ENCODE data around the gene CYREN.
A peak's percentile ranks its signal among the peaks of the same experiment; 100 is the strongest.

The CYREN gene

DNA sequence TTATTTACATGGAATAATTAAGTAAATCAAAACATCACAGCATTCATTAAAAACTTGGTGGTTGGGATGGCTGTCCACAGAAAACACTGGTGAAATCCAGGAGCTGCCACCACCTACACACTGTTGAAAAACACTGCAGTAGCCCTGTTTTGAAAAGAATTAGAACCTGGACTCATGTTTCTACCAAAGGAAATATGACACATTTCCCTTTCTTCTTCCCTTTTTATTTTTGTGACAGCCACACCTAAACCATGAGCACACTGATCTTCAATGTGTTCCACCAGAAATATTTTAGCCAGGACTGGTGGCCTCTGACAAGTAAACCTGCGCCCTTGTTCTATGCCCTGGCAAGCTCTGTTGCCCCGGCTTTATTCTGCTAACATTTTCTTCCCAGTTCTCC is 19.4 kb downstream of the CYREN start:
- no peak overlapping the region for H3K4me2 ChIP-seq (ENCODE audit: low read length)
- no peak overlapping the region for H4K91ac ChIP-seq (ENCODE audit: low read depth, low read length)
- no peaks in the 10 kb centered on the region for H3K27me3 ChIP-seq (ENCODE audit: insufficient read depth, low read length)
- H3K4ac ChIP-seq (ENCODE audit: low read depth, low read length) = no peak overlapping the region
- H3K79me2 ChIP-seq (ENCODE audit: control insufficient read depth, insufficient read depth, low read length, poor library complexity) = no peaks in the 10 kb centered on the region
- WGBS (ENCODE audit: extremely low coverage, insufficient coverage, insufficient read length) = no CpG with 5 or more reads among the region's 2 CpGs
- H4K8ac ChIP-seq (ENCODE audit: low read depth, low read length) = no peak overlapping the region
- no peak overlapping the region for H3K23ac ChIP-seq (ENCODE audit: low read length)
- H3K9ac ChIP-seq (ENCODE audit: low read length) = no peak overlapping the region
- H2BK12ac ChIP-seq (ENCODE audit: low read length) = no peak overlapping the region
- no peak overlapping the region for H2AFZ ChIP-seq (ENCODE audit: insufficient read depth, low read length, poor library complexity)
- H2AK5ac ChIP-seq (ENCODE audit: low read length) = no peak overlapping the region
- H3K9me3 ChIP-seq (ENCODE audit: insufficient read depth, low read depth, low read length) = no peaks in the 10 kb centered on the region
- no peak overlapping the region for H3K18ac ChIP-seq (ENCODE audit: low read length)
- DNase-seq = no peak
- no peak overlapping the region for H2BK5ac ChIP-seq (ENCODE audit: low read depth, low read length, poor library complexity)
- no peaks in the 10 kb centered on the region for H3K36me3 ChIP-seq (ENCODE audit: control insufficient read depth in 1 of 2, insufficient read depth in 2 of 2, low read length in 2 of 2)
- no peaks in the 10 kb centered on the region for H3K4me1 ChIP-seq (ENCODE audit: control insufficient read depth in 1 of 2, insufficient read depth in 2 of 2, low read length in 2 of 2)
- no peak overlapping the region for H3K27ac ChIP-seq (ENCODE audit: low read depth, low read length)
- H3K14ac ChIP-seq (ENCODE audit: low read length) = no peak overlapping the region
- H3K4me3 ChIP-seq (ENCODE audit: low read depth, low read length) = no peak overlapping the region
- no peak overlapping the region for H2BK120ac ChIP-seq (ENCODE audit: insufficient read depth, low read length, poor library complexity)
- H4K12ac ChIP-seq (ENCODE audit: low read depth, low read length) = no peak overlapping the region
- no peaks in the 10 kb centered on the region for H3K79me1 ChIP-seq (ENCODE audit: low read length)

- Histone ChIP-seq H3K9ac (ENCODE audit: low read length) (peak overlapping the region; percentile 33), H2BK5ac (ENCODE audit: low read depth, low read length, poor library complexity) (peak overlapping the region; percentile 40)
Observed at GRCh38 chr7:135150072-135150782, 20.3 kb downstream of the CYREN start.

DNA sequence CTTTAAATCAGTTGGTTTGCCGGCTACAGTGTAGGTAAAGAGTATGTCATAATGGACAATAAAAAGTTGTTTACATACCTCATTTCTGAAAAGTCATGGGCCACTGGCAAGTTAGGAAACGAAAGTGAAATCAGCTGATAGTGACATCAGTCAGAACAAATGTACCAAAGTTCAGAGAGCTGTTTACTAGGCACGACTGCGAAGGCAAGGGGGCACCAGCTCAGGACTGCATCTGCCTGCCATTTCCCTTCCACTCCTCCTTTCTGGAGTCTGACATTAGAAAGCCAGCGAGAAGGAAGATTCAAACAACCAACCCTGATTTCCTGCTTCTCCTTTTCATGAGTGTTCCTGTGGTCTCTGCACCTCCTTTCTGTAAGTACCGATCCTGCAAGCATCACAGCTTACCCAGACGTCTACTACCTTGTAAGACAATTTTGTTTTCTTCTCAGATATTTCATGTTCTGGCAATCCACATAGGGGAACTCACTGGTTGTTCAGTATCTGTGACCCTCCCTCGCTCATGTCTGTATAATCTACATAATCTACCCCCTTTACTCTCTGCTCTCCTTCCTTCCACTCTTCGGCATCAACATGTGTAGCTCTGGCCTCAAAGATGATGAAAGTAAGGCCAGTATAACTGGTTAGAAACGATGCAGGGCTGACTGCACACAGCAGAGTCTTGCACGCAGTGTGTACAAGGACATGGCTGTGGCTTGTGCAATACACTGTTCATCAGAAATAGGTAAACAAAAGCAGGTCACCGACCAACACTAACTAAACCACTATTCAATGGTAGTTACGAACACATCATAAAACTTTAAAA is 22.4 kb downstream of the CYREN start, which contains the start of gene TMEM140:
TSS of gene TMEM140 (plus strand) at position 174 of the 823 bp plus-strand sequence. CDS start 16,370 bp downstream, outside the sequence.
- H4K91ac ChIP-seq (ENCODE audit: low read depth, low read length) = no peak within 1 kb of the TSS
- no peak within 1 kb of the TSS for H2AK5ac ChIP-seq (ENCODE audit: low read length)
- no peaks in the 10 kb centered on the region for H3K9me3 ChIP-seq (ENCODE audit: insufficient read depth, low read depth, low read length)
- H2BK120ac ChIP-seq (ENCODE audit: insufficient read depth, low read length, poor library complexity) = no peak within 1 kb of the TSS
- H3K4me2 ChIP-seq (ENCODE audit: low read length) = no peak within 1 kb of the TSS
- no peaks in the 10 kb centered on the region for H3K27me3 ChIP-seq (ENCODE audit: insufficient read depth, low read length)
- no peaks in the 10 kb centered on the region for H3K79me1 ChIP-seq (ENCODE audit: low read length)
- peak within 1 kb of the TSS; percentile 42 for H4K8ac ChIP-seq (ENCODE audit: low read depth, low read length)
- H3K4ac ChIP-seq (ENCODE audit: low read depth, low read length) = no peak within 1 kb of the TSS
- no peak within 1 kb of the TSS for H3K18ac ChIP-seq (ENCODE audit: low read length)
- H3K79me2 ChIP-seq (ENCODE audit: control insufficient read depth, insufficient read depth, low read length, poor library complexity) = no peaks in the 10 kb centered on the region
- H3K36me3 ChIP-seq (ENCODE audit: control insufficient read depth in 1 of 2, insufficient read depth in 2 of 2, low read length in 2 of 2) = no peaks in the 10 kb centered on the region
- no peak within 1 kb of the TSS for H3K27ac ChIP-seq (ENCODE audit: low read depth, low read length)
- no peak within 1 kb of the TSS for H3K23ac ChIP-seq (ENCODE audit: low read length)
- no peak within 1 kb of the TSS for H4K12ac ChIP-seq (ENCODE audit: low read depth, low read length)
- no peak within 1 kb of the TSS for H3K4me3 ChIP-seq (ENCODE audit: low read depth, low read length)
- H3K14ac ChIP-seq (ENCODE audit: low read length) = no peak within 1 kb of the TSS
- no CpG with 5 or more reads among the region's 13 CpGs for WGBS (ENCODE audit: extremely low coverage, insufficient coverage, insufficient read length)
- H2BK5ac ChIP-seq (ENCODE audit: low read depth, low read length, poor library complexity) = peak within 1 kb of the TSS; percentile 46
- peak; percentile 52 to 76 for DNase-seq
- no peak within 1 kb of the TSS for H3K9ac ChIP-seq (ENCODE audit: low read length)
- no peak within 1 kb of the TSS for H2AFZ ChIP-seq (ENCODE audit: insufficient read depth, low read length, poor library complexity)
- no peaks in the 10 kb centered on the region for H3K4me1 ChIP-seq (ENCODE audit: control insufficient read depth in 1 of 2, insufficient read depth in 2 of 2, low read length in 2 of 2)
- H2BK12ac ChIP-seq (ENCODE audit: low read length) = no peak within 1 kb of the TSS

More at GRCh38 chr7:135150072-135150782, 20.3 kb downstream of the CYREN start:
- no peak overlapping the region for H2AK5ac ChIP-seq (ENCODE audit: low read length)
- no peak overlapping the region for H3K4me3 ChIP-seq (ENCODE audit: low read depth, low read length)
- H3K79me2 ChIP-seq (ENCODE audit: control insufficient read depth, insufficient read depth, low read length, poor library complexity) = no peaks in the 10 kb centered on the region
- H3K9me3 ChIP-seq (ENCODE audit: insufficient read depth, low read depth, low read length) = no peaks in the 10 kb centered on the region
- H2AFZ ChIP-seq (ENCODE audit: insufficient read depth, low read length, poor library complexity) = no peak overlapping the region
- no peak overlapping the region for H2BK12ac ChIP-seq (ENCODE audit: low read length)
- no peak overlapping the region for H3K14ac ChIP-seq (ENCODE audit: low read length)
- H3K23ac ChIP-seq (ENCODE audit: low read length) = no peak overlapping the region
- no peak overlapping the region for H4K8ac ChIP-seq (ENCODE audit: low read depth, low read length)
- no CpG with 5 or more reads among the region's 8 CpGs for WGBS (ENCODE audit: extremely low coverage, insufficient coverage, insufficient read length)
- H3K4me1 ChIP-seq (ENCODE audit: control insufficient read depth in 1 of 2, insufficient read depth in 2 of 2, low read length in 2 of 2) = no peaks in the 10 kb centered on the region
- no peaks in the 10 kb centered on the region for H3K27me3 ChIP-seq (ENCODE audit: insufficient read depth, low read length)
- H3K79me1 ChIP-seq (ENCODE audit: low read length) = no peaks in the 10 kb centered on the region
- H4K91ac ChIP-seq (ENCODE audit: low read depth, low read length) = no peak overlapping the region
- H3K36me3 ChIP-seq (ENCODE audit: control insufficient read depth in 1 of 2, insufficient read depth in 2 of 2, low read length in 2 of 2) = no peaks in the 10 kb centered on the region
- H4K12ac ChIP-seq (ENCODE audit: low read depth, low read length) = no peak overlapping the region
- no peak overlapping the region for H3K18ac ChIP-seq (ENCODE audit: low read length)
- no peak for DNase-seq
- H3K4me2 ChIP-seq (ENCODE audit: low read length) = no peak overlapping the region
- H2BK120ac ChIP-seq (ENCODE audit: insufficient read depth, low read length, poor library complexity) = no peak overlapping the region
- no peak overlapping the region for H3K27ac ChIP-seq (ENCODE audit: low read depth, low read length)
- H3K4ac ChIP-seq (ENCODE audit: low read depth, low read length) = no peak overlapping the region

- no peak overlapping the region for H3K4me2 ChIP-seq (ENCODE audit: low read length)
- no peak overlapping the region for H3K18ac ChIP-seq (ENCODE audit: low read length)
- no peak overlapping the region for H2BK12ac ChIP-seq (ENCODE audit: low read length)
- H2AK5ac ChIP-seq (ENCODE audit: low read length) = no peak overlapping the region
- no CpG with 5 or more reads among the region's 6 CpGs for WGBS (ENCODE audit: extremely low coverage, insufficient coverage, insufficient read length)
- H2AFZ ChIP-seq (ENCODE audit: insufficient read depth, low read length, poor library complexity) = no peak overlapping the region
- H3K4me3 ChIP-seq (ENCODE audit: low read depth, low read length) = no peak overlapping the region
- no peaks in the 10 kb centered on the region for H3K9me3 ChIP-seq (ENCODE audit: insufficient read depth, low read depth, low read length)
- no peak overlapping the region for H3K14ac ChIP-seq (ENCODE audit: low read length)
- no peaks in the 10 kb centered on the region for H3K79me1 ChIP-seq (ENCODE audit: low read length)
- DNase-seq = peak in 1 of 2 donors; percentile 2
- no peaks in the 10 kb centered on the region for H3K79me2 ChIP-seq (ENCODE audit: control insufficient read depth, insufficient read depth, low read length, poor library complexity)
- no peak overlapping the region for H4K8ac ChIP-seq (ENCODE audit: low read depth, low read length)
- no peak overlapping the region for H3K4ac ChIP-seq (ENCODE audit: low read depth, low read length)
- no peak overlapping the region for H4K91ac ChIP-seq (ENCODE audit: low read depth, low read length)
- H2BK120ac ChIP-seq (ENCODE audit: insufficient read depth, low read length, poor library complexity) = no peak overlapping the region
- H2BK5ac ChIP-seq (ENCODE audit: low read depth, low read length, poor library complexity) = peak overlapping the region; percentile 46
- H3K23ac ChIP-seq (ENCODE audit: low read length) = no peak overlapping the region
- no peak overlapping the region for H4K12ac ChIP-seq (ENCODE audit: low read depth, low read length)
- H3K9ac ChIP-seq (ENCODE audit: low read length) = no peak overlapping the region
- no peaks in the 10 kb centered on the region for H3K4me1 ChIP-seq (ENCODE audit: control insufficient read depth in 1 of 2, insufficient read depth in 2 of 2, low read length in 2 of 2)
- H3K27me3 ChIP-seq (ENCODE audit: insufficient read depth, low read length) = no peaks in the 10 kb centered on the region
- H3K27ac ChIP-seq (ENCODE audit: low read depth, low read length) = no peak overlapping the region
- H3K36me3 ChIP-seq (ENCODE audit: control insufficient read depth in 1 of 2, insufficient read depth in 2 of 2, low read length in 2 of 2) = no peaks in the 10 kb centered on the region
Observed at GRCh38 chr7:135147341-135147898, 23.1 kb downstream of the CYREN start.

All from trophoblast cell (in vitro differentiated cells and primary cell).